DLD1 (cell line): ENCODE results near the gene MED27.

Experiments used
- in situ Hi-C: cut with HindIII; loops from 2 replicates; pipeline ENCODE4 v1.10.0; 2017; ENCODE audit warnings: low sequenced_read_pairs

The MED27 gene

GRCh38 chr9:131840751-131841702 is 238.6 kb downstream of the MED27 start:
- in situ Hi-C loops, result no loop called here

- in situ Hi-C loops, result no loop called here
Observed at GRCh38 chr9:131840220-131840619, 239.4 kb downstream of the MED27 start.

GRCh38 chr9:131839281-131840084 is 240.2 kb downstream of the MED27 start:
- in situ Hi-C loops, result no loop called here

- in situ Hi-C loops, result no loop called here
Observed at GRCh38 chr9:131838530-131839280, 241.0 kb downstream of the MED27 start.

GRCh38 chr9:131837836-131838235 is 241.8 kb downstream of the MED27 start:
- in situ Hi-C loops, result no loop called here

GRCh38 chr9:131837316-131837715 is 242.4 kb downstream of the MED27 start:
- in situ Hi-C loops, result no loop called here

GRCh38 chr9:131836607-131837315 is 242.9 kb downstream of the MED27 start:
- in situ Hi-C loops, result no loop called here

- in situ Hi-C loops, result no loop called here
Observed at GRCh38 chr9:131836021-131836420, 243.6 kb downstream of the MED27 start.

- in situ Hi-C loops, result no loop called here
Observed at GRCh38 chr9:131835151-131835910, 244.3 kb downstream of the MED27 start.

GRCh38 chr9:131834721-131835120 is 244.9 kb downstream of the MED27 start:
- in situ Hi-C loops, result no loop called here

- in situ Hi-C loops, result no loop called here
Observed at GRCh38 chr9:131833906-131834305, 245.8 kb downstream of the MED27 start.

GRCh38 chr9:131833083-131833482 is 246.6 kb downstream of the MED27 start:
- in situ Hi-C loops, result no loop called here

- in situ Hi-C loops, result no loop called here
Observed at GRCh38 chr9:131831380-131832165, 248.1 kb downstream of the MED27 start.

- in situ Hi-C loops, result loop anchor here (10.0 kb wide), 1 partner anchor 47 kb away; no protein-coding TSS in a partner anchor
Observed at GRCh38 chr9:131827821-131828369, 251.8 kb downstream of the MED27 start.

- in situ Hi-C loops, result loop anchor here (10.0 kb wide), 1 partner anchor 48 kb away; no protein-coding TSS in a partner anchor
Observed at GRCh38 chr9:131826966-131827525, 252.6 kb downstream of the MED27 start.

GRCh38 chr9:131826053-131826452 is 253.6 kb downstream of the MED27 start:
- in situ Hi-C loops, result loop anchor here (10.0 kb wide), 1 partner anchor 49 kb away; no protein-coding TSS in a partner anchor

GRCh38 chr9:131824953-131825495 is 254.6 kb downstream of the MED27 start:
- in situ Hi-C loops, result loop anchor here (10.0 to 25.0 kb wide), 3 partner anchors 50 to 412 kb away; no protein-coding TSS in a partner anchor
